Melanocyte of skin (primary cell): ENCODE measurements around the gene TNK1. TPM values are rescaled to one million over a fixed set of nuclear protein-coding genes. Genes with fewer than 3 reads are reported as not detected.

Experiments
- total RNA-seq, 2 donors: library from RNA; depleted of rRNA; stranded (reverse); fragments of >200 nt; gene quantifications; 2 replicates each; pipeline ENCODE4 v1.2.3, GENCODE V29; 2012

Gene TNK1
- under 1 TPM; 0.69 to 1.00 TPM for total RNA-seq

DNA sequence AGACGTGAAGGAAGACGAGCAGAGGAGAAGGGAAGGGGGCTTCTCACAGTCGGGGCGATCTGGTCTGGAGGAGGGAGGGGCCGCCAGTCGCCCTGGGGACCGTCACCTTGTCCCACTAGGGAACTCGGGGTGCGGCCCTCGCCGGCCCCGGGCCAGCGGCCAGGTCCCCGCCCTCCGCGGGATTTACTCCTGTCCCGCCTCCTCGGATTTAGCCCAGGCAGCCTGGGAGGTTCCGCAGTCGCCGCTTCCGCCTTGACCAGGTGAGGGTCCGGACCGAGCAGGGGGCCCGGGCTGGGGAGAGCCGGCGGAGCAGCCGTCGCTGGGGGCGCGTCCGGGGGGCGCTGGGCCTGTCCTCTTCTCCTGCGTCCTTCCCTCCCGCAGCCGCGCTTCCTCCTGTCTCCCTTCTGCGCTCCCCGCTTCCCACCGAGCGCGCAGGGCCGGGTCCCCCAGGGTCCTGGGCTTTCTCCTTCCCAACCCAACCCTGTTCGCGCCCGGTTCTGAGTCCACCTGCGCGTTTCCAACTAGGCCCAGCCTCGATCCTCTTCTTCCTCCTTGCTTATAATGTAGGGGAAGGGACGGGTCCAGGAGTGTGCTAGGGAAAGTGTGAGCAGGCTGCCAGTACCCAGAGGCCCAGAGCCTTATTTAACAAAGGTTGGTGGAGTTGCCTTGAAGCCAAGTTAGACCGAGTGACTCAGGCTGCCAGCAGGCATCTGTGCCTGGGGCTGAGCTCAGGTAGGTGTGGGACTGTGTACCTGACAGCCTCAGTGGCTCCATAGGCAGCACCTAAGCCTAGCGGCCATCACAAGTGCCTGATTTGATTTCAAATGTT is at the start of gene TNK1:
Gene TNK1 (plus strand): TSS at position 235 of the 829 bp plus-strand sequence. CDS start 1,838 bp downstream, outside the sequence.

DNA sequence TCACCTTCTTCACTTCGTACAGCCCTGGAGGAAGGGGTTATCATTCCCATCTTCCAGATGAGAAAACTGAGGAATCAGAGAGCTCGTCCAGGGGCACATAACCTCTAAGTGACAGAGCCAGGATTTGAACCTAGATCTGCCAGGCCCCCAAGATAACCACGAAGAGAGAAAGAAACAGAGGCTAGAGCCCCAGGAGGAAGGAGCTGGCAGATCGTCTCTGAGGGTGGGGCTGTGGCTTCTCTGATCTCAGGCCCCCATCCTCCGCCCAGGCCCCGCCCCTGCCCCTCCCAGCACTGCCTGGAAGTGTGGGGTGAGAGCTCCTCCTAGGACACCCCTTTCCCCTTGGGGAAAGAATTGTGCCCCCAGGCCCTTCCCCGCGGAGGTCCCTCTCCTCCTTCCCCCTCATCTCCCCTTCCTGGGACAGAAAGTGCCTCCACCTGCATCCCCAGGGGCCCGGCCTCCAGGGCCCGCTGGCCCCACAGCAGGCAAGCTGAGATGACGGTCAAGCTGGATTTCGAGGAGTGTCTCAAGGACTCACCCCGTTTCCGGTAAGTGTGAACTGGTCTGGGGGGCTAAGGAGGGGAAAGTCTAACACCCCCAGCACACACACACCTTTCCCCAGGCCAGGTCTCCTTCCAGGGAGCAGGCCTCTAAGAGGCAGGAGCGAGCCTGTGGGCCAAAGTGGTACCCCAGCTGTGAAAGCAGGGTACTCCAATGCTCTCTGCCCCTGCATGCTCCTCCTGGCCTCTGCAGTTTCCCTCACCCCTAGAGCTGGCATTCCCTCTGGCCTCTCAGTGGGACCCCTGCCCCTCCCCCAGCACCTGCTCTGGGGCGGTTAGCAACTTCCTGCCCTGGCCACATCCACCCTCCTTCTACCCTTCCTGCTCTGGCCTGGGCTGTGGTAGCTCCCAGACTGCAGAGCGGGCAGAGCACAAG is 44.4 kb upstream of the TNK1 start, which contains the start of gene ACAP1:
Gene ACAP1 (plus strand): TSS at position 290 of the 936 bp plus-strand sequence. CDS start 206 bp downstream, at position 496.

DNA sequence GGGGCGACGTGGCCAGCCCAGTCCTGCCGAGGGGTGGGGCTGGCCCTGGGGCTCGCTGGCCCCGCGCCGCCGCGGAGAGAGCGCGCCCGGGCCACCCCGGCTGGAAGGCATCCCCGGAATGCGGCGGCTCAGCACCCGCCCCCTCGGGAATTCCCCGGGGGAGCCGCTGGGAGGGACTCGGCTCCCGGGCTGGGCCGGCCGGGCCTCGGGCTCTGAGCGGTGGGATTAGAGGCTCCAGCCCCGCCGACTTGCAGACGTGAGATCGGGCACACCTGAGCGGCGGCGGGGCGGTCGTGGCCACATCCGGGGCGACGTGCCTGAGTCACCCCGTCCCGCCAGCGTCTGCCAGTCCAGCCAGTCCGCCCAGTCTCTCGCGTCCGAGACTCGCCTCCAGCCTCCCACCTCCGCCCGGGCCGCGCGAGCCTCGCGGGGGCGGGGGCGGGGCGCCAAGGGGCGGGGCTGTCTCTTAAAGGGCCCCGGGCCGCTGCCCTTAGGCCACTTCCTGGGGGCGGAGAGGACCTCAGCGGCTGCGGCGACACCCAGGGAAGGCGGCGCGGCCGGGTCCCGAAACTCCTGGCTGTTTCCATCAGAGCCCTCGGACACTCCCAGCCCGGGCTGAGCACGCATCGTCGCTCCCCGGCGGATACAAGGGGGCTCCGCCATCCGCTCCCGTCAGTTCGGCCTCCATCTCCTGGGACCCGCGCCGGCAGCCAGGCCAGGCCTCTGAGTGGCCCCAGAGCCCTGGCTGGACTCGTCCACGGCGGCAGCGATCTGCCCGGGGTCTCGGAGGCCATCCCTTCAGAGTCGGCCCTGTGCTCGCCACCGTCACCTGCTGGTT is 29.0 kb upstream of the TNK1 start, which contains the start of gene KCTD11:
Gene KCTD11 (plus strand): TSS at position 498 of the 838 bp plus-strand sequence.

DNA sequence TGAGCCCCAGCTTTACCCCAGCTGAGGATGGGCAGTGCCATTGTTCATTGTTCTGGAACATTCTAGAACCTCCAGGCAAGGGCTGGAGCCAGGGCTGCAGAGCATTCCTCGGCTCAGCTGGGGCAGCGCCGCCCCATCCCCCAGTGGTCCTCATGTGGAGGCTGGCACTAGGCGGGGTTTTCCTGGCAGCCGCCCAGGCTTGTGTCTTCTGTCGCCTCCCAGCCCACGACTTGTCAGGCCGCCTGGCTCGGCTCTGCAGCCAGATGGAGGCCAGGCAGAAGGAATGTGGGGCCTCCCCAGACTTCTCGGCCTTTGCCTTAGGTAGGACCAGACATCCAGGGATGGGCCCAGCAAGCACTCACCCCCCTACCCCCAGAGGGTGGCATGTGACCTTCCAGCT is 25.8 kb upstream of the TNK1 start, which contains the start of gene TMEM95:
Gene TMEM95 (plus strand): TSS at position 104 of the 400 bp plus-strand sequence. CDS start 49 bp downstream, at position 153.

DNA sequence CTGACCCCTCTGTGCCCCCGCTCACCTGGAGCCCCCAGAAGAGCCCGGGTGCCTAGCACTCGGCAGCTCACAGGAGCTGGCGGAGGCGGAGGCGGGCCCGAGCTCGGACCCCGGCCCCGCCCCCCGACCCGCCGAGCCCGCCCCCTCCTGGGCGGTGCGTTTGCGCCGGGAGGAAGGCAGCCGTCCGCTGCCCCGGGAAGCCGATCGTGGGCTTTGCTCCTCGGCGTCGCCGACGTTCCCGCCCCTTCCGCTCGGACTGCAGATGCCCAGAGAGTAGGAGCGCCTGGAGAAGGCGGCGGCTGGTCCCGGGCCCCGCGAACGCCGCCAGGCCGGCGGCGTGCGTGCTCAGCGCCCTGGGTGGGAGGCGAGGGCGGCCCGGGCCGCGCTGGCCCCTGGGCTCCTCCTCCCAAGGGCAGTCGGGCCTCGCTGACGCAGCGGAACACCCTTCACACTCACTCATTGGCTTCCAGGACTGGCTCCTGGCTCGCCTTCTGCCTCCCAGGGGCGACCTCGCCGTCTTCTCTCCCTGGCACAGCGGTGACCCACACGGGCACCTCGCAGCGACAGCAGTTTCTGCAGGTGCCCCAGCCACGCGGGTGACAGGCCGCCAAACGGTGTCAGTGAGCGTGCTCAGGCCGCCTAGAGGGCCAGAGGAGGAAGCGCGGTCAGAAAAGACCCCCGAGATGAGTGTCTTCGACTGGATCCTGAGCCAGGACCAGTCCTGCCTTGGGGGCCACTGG is 13.7 kb downstream of the TNK1 start, which contains the start of gene PLSCR3:
Gene PLSCR3 (minus strand): TSS at position 74 of the 740 bp plus-strand sequence. CDS start 415 bp downstream, outside the sequence.

DNA sequence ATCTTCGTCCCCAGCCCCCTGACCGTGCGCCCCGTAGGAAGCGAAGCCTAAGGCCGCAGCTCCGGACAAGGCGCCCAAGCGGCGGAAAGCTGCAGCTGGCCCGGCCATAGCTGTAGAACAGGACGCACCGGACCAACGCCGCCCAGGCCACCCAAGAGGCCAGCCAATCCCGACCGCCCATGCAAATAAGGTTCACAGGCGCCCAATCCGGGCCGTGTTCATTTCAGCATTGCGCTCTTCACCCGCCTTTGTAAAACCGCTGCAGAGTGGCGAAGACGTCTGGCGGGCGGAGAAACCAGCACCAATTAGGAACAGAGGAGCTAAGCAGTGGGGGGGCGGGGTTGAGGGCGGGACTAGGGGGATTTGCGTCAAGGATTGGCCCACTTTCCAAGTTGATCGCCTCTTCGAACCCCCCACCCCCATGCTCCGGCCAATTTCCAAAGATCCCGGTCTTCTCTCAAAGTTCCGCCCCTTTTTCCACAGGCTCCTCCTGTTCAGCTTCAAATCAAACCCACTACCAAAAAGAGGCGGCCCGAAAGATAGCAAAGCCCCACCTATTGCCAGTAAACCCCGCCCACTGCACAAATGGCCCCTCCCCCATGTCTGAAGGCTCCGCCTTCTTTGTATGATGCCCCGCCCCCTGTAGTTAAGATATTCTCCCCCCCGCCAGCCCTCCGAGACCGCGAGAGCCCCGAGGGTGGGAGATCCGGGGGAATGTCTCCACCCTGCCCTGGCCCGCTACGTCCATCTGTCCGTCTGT is 23.3 kb downstream of the TNK1 start, which contains the start of gene TMEM256:
Gene TMEM256 (minus strand): TSS at position 121 of the 760 bp plus-strand sequence. CDS start 13 bp downstream, at position 108.

DNA sequence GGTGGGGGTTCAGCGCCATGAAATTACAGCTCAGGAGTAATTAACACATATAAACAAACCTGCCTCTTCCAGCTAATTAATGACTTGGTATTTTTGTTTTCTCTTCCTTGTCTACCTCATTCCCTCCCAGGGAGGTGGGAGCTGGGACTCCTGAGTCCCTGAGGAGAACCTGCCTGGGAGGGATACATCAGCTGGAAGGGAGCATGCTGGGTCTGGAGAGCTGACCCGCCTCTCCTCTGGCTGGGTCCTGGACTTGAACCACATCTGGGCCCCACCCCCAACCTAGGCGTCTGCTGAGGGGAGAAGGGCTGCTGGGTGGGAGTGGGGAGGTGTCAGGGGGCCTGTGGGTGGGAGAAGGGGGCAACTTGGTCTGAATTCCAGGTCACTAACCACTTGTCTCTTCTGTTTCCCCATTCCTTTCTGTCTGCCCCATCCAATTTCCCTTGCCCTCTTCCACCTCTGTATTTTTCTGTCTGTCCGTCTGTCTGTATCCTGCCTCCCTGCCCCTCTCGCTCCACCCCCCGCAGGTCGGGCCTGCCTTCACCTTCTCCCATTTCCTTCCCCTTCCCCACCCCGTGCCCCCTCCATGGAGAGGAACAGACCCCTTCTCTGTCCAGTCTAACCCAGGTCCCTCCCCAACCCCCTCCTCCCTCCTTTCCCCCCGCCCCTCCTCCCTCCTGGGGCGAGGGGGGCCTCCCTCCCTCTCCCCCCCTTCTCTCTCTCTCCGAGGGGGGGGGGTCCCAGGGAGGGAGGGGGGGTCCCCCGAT is 26.8 kb downstream of the TNK1 start, which contains the start of gene NLGN2:
Gene NLGN2 (plus strand): TSS at position 361 of the 767 bp plus-strand sequence. CDS start 411 bp downstream, outside the sequence.

DNA sequence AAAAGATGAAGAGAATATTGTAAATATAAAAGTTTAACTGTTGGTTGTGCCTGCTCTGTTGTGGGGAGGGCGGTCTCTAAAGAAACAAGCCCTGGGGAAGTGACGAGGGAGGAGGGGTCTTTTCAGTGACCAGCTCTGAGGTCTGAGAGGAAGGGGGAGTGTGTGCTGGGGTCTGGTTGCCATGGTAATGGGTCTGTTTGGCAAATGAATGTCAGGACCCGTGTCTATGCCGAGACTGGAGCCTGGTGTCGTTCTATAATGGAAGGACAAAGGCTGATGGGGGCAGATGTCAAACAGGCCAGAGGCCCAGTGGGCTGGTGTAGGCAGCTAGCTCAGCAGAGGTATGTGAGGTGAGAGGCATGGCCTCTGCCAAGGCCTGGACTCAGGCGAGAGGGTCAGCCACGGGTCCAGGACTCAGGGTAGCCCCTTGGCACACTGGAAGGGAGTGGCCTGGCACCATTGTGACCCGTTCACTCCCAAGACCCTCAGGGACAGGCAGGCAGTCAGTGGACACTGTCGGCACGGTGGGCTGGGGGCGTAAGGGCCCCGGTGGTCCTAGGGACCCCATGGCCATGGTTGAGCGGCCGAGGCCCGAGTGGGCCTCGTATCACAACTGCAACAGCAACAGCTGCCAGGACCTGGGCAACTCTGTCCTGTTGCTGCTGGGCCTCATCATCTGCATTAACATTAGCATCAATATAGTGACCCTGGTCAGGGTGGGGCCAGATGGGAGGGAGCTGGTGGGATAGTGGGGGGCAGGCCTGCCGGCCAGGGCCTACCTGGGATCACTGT is 39.1 kb downstream of the TNK1 start, which contains the start of gene SPEM1:
Gene SPEM1 (plus strand): TSS at position 506 of the 792 bp plus-strand sequence. CDS start 61 bp downstream, at position 567.

DNA sequence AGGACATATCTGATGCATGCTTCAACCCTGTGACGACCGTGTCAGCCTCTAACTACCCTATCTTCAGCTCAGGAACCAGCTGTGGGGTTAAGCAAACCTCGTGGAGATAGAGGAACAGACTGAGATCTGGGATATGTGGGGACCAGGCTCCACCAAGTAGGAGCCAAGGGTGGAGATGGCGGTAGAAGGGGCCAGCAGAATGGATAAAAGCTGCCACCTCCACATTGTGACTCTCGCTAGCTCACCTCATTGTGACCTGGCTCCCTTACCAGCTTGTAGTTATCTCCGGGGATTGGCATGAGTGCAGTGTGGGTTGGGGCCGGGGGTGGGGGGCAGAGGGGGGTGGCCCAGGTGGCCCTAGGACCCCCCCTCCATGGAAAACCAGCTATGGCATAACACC is 44.4 kb downstream of the TNK1 start, which contains the start of gene SPEM2:
Gene SPEM2 (plus strand): TSS at position 301 of the 400 bp plus-strand sequence. CDS start 73 bp downstream, at position 374.

DNA sequence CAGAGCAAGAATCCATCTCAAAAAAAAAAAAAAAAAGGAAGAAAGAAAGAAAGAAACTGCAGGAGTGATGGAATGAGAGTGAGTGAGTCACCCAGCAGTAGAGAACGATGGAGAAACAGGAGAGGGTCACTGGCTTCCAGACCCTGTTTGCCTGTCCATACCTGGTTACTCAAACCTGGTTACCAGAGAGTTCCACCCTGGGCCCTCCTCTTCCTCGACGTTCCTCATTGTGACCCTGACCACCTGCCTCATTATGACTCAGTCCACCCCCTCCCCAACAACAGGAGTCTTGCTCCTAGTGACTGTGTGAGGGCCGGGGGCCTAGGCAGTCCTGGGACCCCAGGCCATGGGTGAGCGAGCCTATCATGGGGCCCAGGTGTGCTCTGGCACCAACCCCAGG is 47.7 kb downstream of the TNK1 start, which contains the start of gene SPEM3:
Gene SPEM3 (plus strand): TSS at position 301 of the 400 bp plus-strand sequence. CDS start 46 bp downstream, at position 347.

Other genes with a start within 250 kb of the TNK1 start
- under 1 TPM; 0.33 to 0.34 TPM for gene ASGR1, start 201.7 kb upstream of the TNK1 start, total RNA-seq
- 1 to 10 TPM; 6.2 to 9.7 TPM for gene DLG4, start 161.3 kb upstream of the TNK1 start, total RNA-seq
- gene ACADVL, start 161.2 kb upstream of the TNK1 start, total RNA-seq, result 100 to 1,000 TPM in 1 of 2 donors, 10 to 100 TPM in 1; 86.6 to 149 TPM
- 100 to 1,000 TPM in 1 of 2 donors, 10 to 100 TPM in 1; 98.6 to 107 TPM for gene DVL2, start 146.6 kb upstream of the TNK1 start, total RNA-seq
- 10 to 100 TPM; 65.7 to 80.9 TPM for gene PHF23, start 141.6 kb upstream of the TNK1 start, total RNA-seq
- gene GABARAP, start 138.6 kb upstream of the TNK1 start, total RNA-seq, result 100 to 1,000 TPM; 165 to 225 TPM
- 10 to 100 TPM; 18.6 to 30.3 TPM for gene CTDNEP1, start 129.4 kb upstream of the TNK1 start, total RNA-seq
- gene ELP5, start 128.9 kb upstream of the TNK1 start, total RNA-seq, result 10 to 100 TPM; 33.7 to 47.3 TPM
- under 1 TPM; 0.69 to 1.00 TPM for gene CLDN7, start 118.6 kb upstream of the TNK1 start, total RNA-seq
- under 1 TPM; under 0.01 to 0.34 TPM for gene SLC2A4, start 99.4 kb upstream of the TNK1 start, total RNA-seq
- gene YBX2, start 86.5 kb upstream of the TNK1 start, total RNA-seq, result under 1 TPM in 1 of 2 donors, not detected in 1; 0.67 TPM
- gene EIF5A, start 73.5 kb upstream of the TNK1 start, total RNA-seq, result 100 to 1,000 TPM; 830 to 988 TPM
- 10 to 100 TPM; 74.7 to 87.2 TPM for gene GPS2, start 65.7 kb upstream of the TNK1 start, total RNA-seq
- gene NEURL4, start 51.8 kb upstream of the TNK1 start, total RNA-seq, result 10 to 100 TPM; 14.8 to 16.7 TPM
- under 1 TPM in 1 of 2 donors, not detected in 1; 0.67 TPM for gene ACAP1, start 44.6 kb upstream of the TNK1 start, total RNA-seq
- 1 to 10 TPM; 1.3 to 3.4 TPM for gene KCTD11, start 28.9 kb upstream of the TNK1 start, total RNA-seq
- gene TMEM95, start 25.9 kb upstream of the TNK1 start, total RNA-seq, result not detected
- gene PLSCR3, start 13.4 kb downstream of the TNK1 start, total RNA-seq, result 10 to 100 TPM in 1 of 2 donors, 1 to 10 TPM in 1; 9.6 to 12.0 TPM
- 100 to 1,000 TPM in 1 of 2 donors, 10 to 100 TPM in 1; 73.0 to 107 TPM for gene TMEM256, start 23.0 kb downstream of the TNK1 start, total RNA-seq
- 1 to 10 TPM; 4.0 to 4.1 TPM for gene NLGN2, start 26.8 kb downstream of the TNK1 start, total RNA-seq
- not detected for gene SPEM1, start 39.2 kb downstream of the TNK1 start, total RNA-seq
- not detected for gene SPEM2, start 44.5 kb downstream of the TNK1 start, total RNA-seq
- not detected for gene SPEM3, start 47.8 kb downstream of the TNK1 start, total RNA-seq
- 1 to 10 TPM; 7.3 to 7.9 TPM for gene TMEM102, start 54.3 kb downstream of the TNK1 start, total RNA-seq
- gene FGF11, start 58.4 kb downstream of the TNK1 start, total RNA-seq, result under 1 TPM; under 0.01 to 0.33 TPM
- gene CHRNB1, start 64.0 kb downstream of the TNK1 start, total RNA-seq, result 1 to 10 TPM; 5.5 to 5.7 TPM
- gene ZBTB4, start 98.5 kb downstream of the TNK1 start, total RNA-seq, result 10 to 100 TPM; 16.3 to 23.1 TPM
- not detected for gene SLC35G6, start 100.4 kb downstream of the TNK1 start, total RNA-seq
- 10 to 100 TPM; 95.3 to 96.9 TPM for gene POLR2A, start 103.3 kb downstream of the TNK1 start, total RNA-seq
- 10 to 100 TPM; 14.8 to 19.3 TPM for gene TNFSF12, start 168.0 kb downstream of the TNK1 start, total RNA-seq
- 1 to 10 TPM; 2.4 to 2.7 TPM for gene TNFSF13, start 177.7 kb downstream of the TNK1 start, total RNA-seq
- gene SENP3, start 180.8 kb downstream of the TNK1 start, total RNA-seq, result 100 to 1,000 TPM in 1 of 2 donors, 10 to 100 TPM in 1; 67.4 to 114 TPM
- gene CD68, start 198.5 kb downstream of the TNK1 start, total RNA-seq, result 10 to 100 TPM; 18.3 to 20.0 TPM
- gene MPDU1, start 202.8 kb downstream of the TNK1 start, total RNA-seq, result 100 to 1,000 TPM; 181 to 189 TPM
- gene SOX15, start 209.0 kb downstream of the TNK1 start, total RNA-seq, result under 1 TPM in 1 of 2 donors, not detected in 1; 0.33 TPM
- gene FXR2, start 233.8 kb downstream of the TNK1 start, total RNA-seq, result 10 to 100 TPM; 36.3 to 36.5 TPM
- gene SAT2, start 246.7 kb downstream of the TNK1 start, total RNA-seq, result 10 to 100 TPM; 22.4 to 24.6 TPM
- under 1 TPM; 0.33 to 0.34 TPM for gene SHBG, start 249.0 kb downstream of the TNK1 start, total RNA-seq